A549 (cell line): Measurements from ENCODE around the gene LYPD6. TPM values are rescaled to one million over a fixed set of nuclear protein-coding genes. Genes with fewer than 3 reads are reported as not detected.

Experiments
- ATAC-seq, 2 experiments: fragments of 200-7000 bp in 1 of 2; fragments of >200 bp in 1 of 2; cut with Nextera tagmentation in 1 of 2; cut with Tn5 transposase in 1 of 2; 3 replicates each; pipeline versions ENCODE4 v1.8.0 to v1.9.1; 2018 to 2020; ENCODE audit warnings: mild to moderate bottlenecking in 1 of 2, moderate library complexity in 1 of 2
- CTCF ChIA-PET: fragments of 300-600 bp; sonication (Branson Sonifier 250); formaldehyde crosslinking; extraction: SDS; loops from one replicate; lab custom pipeline; 2021; ENCODE audit warnings: antibody characterized with exemption, inconsistent platforms; lab: Yijun Ruan, JAX
- POLR2A ChIA-PET: fragments of 350-600 bp; formaldehyde crosslinking; extraction: SDS; loops from one replicate; lab custom pipeline; 2021; ENCODE audit warnings: antibody characterized with exemption, inconsistent platforms; lab: Yijun Ruan, JAX
- DNase-seq, 2 experiments: peaks; one replicate each; pipeline versions ENCODE4 v3.0.0 to v3.0.0-alpha.2; 2011 to 2016; ENCODE audit warnings: low read depth in 1 of 2, low spot score in 1 of 2
- FAIRE-seq: peaks from 2 replicates; lab custom pipeline; 2011; peaks lifted over from hg19 to GRCh38; lab: Jason Lieb, UNC
- H3K27ac ChIP-seq, 2 experiments: fragments of >200 bp; sonication (Bioruptor Twin); formaldehyde crosslinking; 3 replicates each; pipeline ENCODE4 v1.5.1; 2016 to 2017
- H3K4me1 ChIP-seq: fragments of >200 bp; sonication (Bioruptor Twin); formaldehyde crosslinking; 3 replicates; pipeline ENCODE4 v1.6.1; 2016
- H3K4me2 ChIP-seq: fragments of >200 bp; sonication (Bioruptor Twin); formaldehyde crosslinking; 3 replicates; pipeline ENCODE4 v1.6.1; 2016
- H3K4me3 ChIP-seq: fragments of >200 bp; sonication (Bioruptor Twin); formaldehyde crosslinking; 3 replicates; pipeline ENCODE4 v1.5.1; 2016
- H3K9me3 ChIP-seq: fragments of >200 bp; sonication (Bioruptor Twin); formaldehyde crosslinking; 3 replicates; pipeline ENCODE4 v1.6.1; 2016
- CBX2 ChIP-seq: fragments of 200-600 bp; sonication (generic); IDR thresholded peaks from 2 replicates; pipeline ENCODE4 v1.6.1; 2016; ENCODE audit warnings: low read depth, mild to moderate bottlenecking, borderline replicate concordance
- FOSB ChIP-seq: fragments of 250-450 bp; sonication (Bioruptor Pico); IDR thresholded peaks from 2 replicates; pipeline ENCODE4 v1.5.0; 2020; ENCODE audit warnings: mild to moderate bottlenecking, moderate library complexity
- FOSL2 ChIP-seq, 2 experiments: fragments of 450-650 bp in 1 of 2; fragments of >200 bp in 1 of 2; sonication (Bioruptor Twin) in 1 of 2; formaldehyde crosslinking; IDR thresholded peaks; 2 replicates each; pipeline versions ENCODE4 v1.5.0 to v1.6.1; 2016 to 2020; ENCODE audit warnings: mild to moderate bottlenecking in 1 of 2, moderate library complexity in 1 of 2
- FOXS1 ChIP-seq: fragments of 250-450 bp; sonication (Bioruptor Pico); IDR thresholded peaks from 2 replicates; pipeline ENCODE4 v1.5.0; 2020; ENCODE audit warnings: mild to moderate bottlenecking, moderate library complexity
- HEYL ChIP-seq: fragments of 250-450 bp; sonication (Bioruptor Pico); IDR thresholded peaks from 2 replicates; pipeline ENCODE4 v1.8.0; 2021; ENCODE audit warnings: mild to moderate bottlenecking, moderate library complexity
- HOXA7 ChIP-seq: fragments of 250-450 bp; sonication (Bioruptor Pico); IDR thresholded peaks from 2 replicates; pipeline ENCODE4 v1.5.0; 2020; ENCODE audit warnings: mild to moderate bottlenecking, moderate library complexity
- JUNB ChIP-seq: fragments of >200 bp; sonication (Bioruptor Twin); formaldehyde crosslinking; IDR thresholded peaks from 2 replicates; pipeline ENCODE4 v1.6.1; 2016
- KDM1A ChIP-seq: fragments of 200-600 bp; sonication (generic); IDR thresholded peaks from 2 replicates; pipeline ENCODE4 v1.6.1; 2016; ENCODE audit warnings: low read depth, mild to moderate bottlenecking
- KDM5A ChIP-seq: fragments of 200-600 bp; sonication (generic); IDR thresholded peaks from 2 replicates; pipeline ENCODE4 v1.6.1; 2016; ENCODE audit warnings: antibody characterized with exemption, mild to moderate bottlenecking
- MAZ ChIP-seq: fragments of 150-350 bp; IDR thresholded peaks from 2 replicates; pipeline ENCODE4 v1.6.1; 2014; ENCODE audit warnings: antibody characterized with exemption, low read depth, low read length, borderline replicate concordance
- NFE2L2 ChIP-seq: fragments of 150-350 bp; conservative IDR thresholded peaks from 2 replicates; pipeline ENCODE4 v1.6.1; 2014; ENCODE audit warnings: low read length
- PBX3 ChIP-seq: IDR thresholded peaks from 2 replicates; pipeline ENCODE4 v1.6.1; 2012
- RAD21 ChIP-seq, 2 experiments: fragments of >200 bp in 1 of 2; sonication (Bioruptor Twin) in 1 of 2; formaldehyde crosslinking in 1 of 2; IDR thresholded peaks in 1 of 2; conservative IDR thresholded peaks in 1 of 2; 2 replicates in 1 of 2; 3 replicates in 1 of 2; pipeline ENCODE4 v1.6.1; 2012 to 2018; ENCODE audit warnings: inconsistent platforms in 1 of 2
- REST ChIP-seq: fragments of 200-600 bp; sonication (generic); IDR thresholded peaks from 2 replicates; pipeline ENCODE4 v1.6.1; 2016; ENCODE audit warnings: antibody characterized with exemption, mild to moderate bottlenecking, moderate library complexity
- TP53 ChIP-seq: fragments of 250-450 bp; sonication (Bioruptor Pico); IDR thresholded peaks from 2 replicates; pipeline ENCODE4 v1.5.0; 2021; ENCODE audit warnings: mild to moderate bottlenecking, moderate library complexity
- WGBS: methylation state at CpG from one replicate; pipeline ENCODE4 v1.1.6; 2017; ENCODE audit errors: missing lambda C conversion rate; 5-methylcytosine and 5-hydroxymethylcytosine counted together
- polyA plus RNA-seq, 4 experiments: library from polyadenylated mRNA; depleted of rRNA in 3 of 4; stranded (reverse); fragments of >200 nt; fragmentation: RNase III in 1 of 4; extraction: RNeasy Plus Mini Kit Qiagen cat#74134 plus additional on column Dnase treatment in 1 of 4; gene quantifications; 2 replicates in 3 of 4; 3 replicates in 1 of 4; pipeline ENCODE4 v1.2.3, GENCODE V29; 2011 to 2017
- TF ChIP-seq, protein P1 (sequence below): fragments of 450-650 bp; IDR thresholded peaks from 2 replicates; pipeline ENCODE4 v1.6.1; 2014; ENCODE audit warnings: antibody characterized with exemption
- TF ChIP-seq, protein P2 (sequence below): IDR thresholded peaks from 2 replicates; pipeline ENCODE4 v1.6.1; 2012; ENCODE audit warnings: low read depth, borderline replicate concordance

Gene LYPD6
- polyA plus RNA-seq, 2 of the 4 experiments (the other 2 are of a cell fraction): 0.08 to 0.09 TPM

DNA sequence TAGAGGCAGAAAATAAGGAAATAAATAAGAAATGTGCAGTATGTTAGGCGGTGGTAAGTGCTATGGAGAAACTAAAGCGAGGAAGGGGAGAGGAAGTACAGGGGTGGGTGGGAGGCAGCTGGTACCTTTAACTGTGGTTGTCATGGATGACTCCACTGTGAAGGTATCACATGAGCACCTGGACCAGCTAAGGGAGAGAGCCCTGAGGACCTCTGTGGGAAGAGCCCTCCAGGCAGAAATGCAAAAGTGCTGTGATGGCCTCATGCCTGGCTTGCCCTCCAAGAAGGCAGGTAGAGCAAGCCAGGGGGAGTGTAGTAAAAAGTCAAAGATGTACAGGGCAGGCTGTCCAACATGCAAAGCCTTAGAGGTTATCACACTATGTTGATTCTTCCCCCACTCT is 17.9 kb downstream of the LYPD6 start:
- CTCF ChIA-PET: no interaction called here
- WGBS: 23% methylated on average over 2 of the region's 2 CpGs
- FAIRE-seq (no peak), ATAC-seq (no peak), DNase-seq (no peak)
- H3K4me3 ChIP-seq: no peak overlapping the region
- H3K4me2 ChIP-seq: no peak overlapping the region
- TF ChIP-seq FOSB (CRISPR knock-in tag): no peak
- no peak for TF ChIP-seq FOXS1 (CRISPR knock-in tag)
- TF ChIP-seq, all 56 proteins: peak for 0
- Histone ChIP-seq H3K27ac (no peak overlapping the region), H3K4me1 (no peaks in the 10 kb centered on the region), H3K9me3 (no peaks in the 10 kb centered on the region)
- POLR2A ChIA-PET: no interaction called here

GRCh38 chr2:149353421-149353820 is 23.0 kb downstream of the LYPD6 start:
- ChIA-PET POLR2A (no interaction called here), CTCF (no interaction called here)
- TF ChIP-seq CBX2 (no peak), KDM1A (no peak), NFE2L2 (no peak), JUNB (no peak), MAZ (no peak), TP53 (no peak), HOXA7 (CRISPR knock-in tag) (no peak), PBX3 (no peak), REST (no peak), FOSB (CRISPR knock-in tag) (no peak), FOSL2 (IDR thresholded peaks at IDR 0.05) (no peak), FOSL2 (CRISPR knock-in tag; IDR thresholded peaks at IDR 0.05) (no peak), RAD21 (conservative IDR thresholded peaks at IDR 0.05 in 1 of 2, IDR thresholded peaks at IDR 0.05 in 1 of 2) (no peak), KDM5A (no peak), HEYL (no peak)
- TF ChIP-seq, protein P1, sequence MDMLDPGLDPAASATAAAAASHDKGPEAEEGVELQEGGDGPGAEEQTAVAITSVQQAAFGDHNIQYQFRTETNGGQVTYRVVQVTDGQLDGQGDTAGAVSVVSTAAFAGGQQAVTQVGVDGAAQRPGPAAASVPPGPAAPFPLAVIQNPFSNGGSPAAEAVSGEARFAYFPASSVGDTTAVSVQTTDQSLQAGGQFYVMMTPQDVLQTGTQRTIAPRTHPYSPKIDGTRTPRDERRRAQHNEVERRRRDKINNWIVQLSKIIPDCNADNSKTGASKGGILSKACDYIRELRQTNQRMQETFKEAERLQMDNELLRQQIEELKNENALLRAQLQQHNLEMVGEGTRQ: no peak
- TF ChIP-seq, protein P2, sequence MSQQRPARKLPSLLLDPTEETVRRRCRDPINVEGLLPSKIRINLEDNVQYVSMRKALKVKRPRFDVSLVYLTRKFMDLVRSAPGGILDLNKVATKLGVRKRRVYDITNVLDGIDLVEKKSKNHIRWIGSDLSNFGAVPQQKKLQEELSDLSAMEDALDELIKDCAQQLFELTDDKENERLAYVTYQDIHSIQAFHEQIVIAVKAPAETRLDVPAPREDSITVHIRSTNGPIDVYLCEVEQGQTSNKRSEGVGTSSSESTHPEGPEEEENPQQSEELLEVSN: no peak
- Histone ChIP-seq H3K4me3 (no peak overlapping the region), H3K4me1 (no peaks in the 10 kb centered on the region), H3K4me2 (no peak overlapping the region), H3K27ac (no peak overlapping the region), H3K9me3 (no peaks in the 10 kb centered on the region)
- 29% methylated on average over 3 of the region's 3 CpGs for WGBS
- DNase-seq: no peak
- no peak for ATAC-seq
- FAIRE-seq: no peak
